ENCODE data around the gene BANP. TPM values are rescaled to one million over a fixed set of nuclear protein-coding genes. Genes with fewer than 3 reads are reported as not detected.

Gene BANP
- total and polyA plus RNA-seq, 2 experiments from 2014 or later = 22.8 to 23.8 TPM

GRCh38 chr16:88002211-88002610, 51.0 kb downstream of the BANP start:
- H4K20me1 ChIP-seq (ENCODE audit: insufficient read depth, poor library complexity, severe bottlenecking) = peaks cover 3% of the 10 kb centered on the region
- no peak overlapping the region for H2AFZ ChIP-seq
- no peaks in the 10 kb centered on the region for H3K4me1 ChIP-seq (ENCODE audit: insufficient read depth)
- no peaks in the 10 kb centered on the region for H3K9me3 ChIP-seq (ENCODE audit: low read depth)
- TF ChIP-seq EZH2phosphoT487 (IDR thresholded peaks at IDR 0.05; ENCODE audit: low read depth, severe bottlenecking, unreplicated experiment) (no peak), CTCF (IDR thresholded peaks at IDR 0.05; ENCODE audit: poor library complexity) (no peak), EZH2 (IDR thresholded peaks at IDR 0.05; ENCODE audit: borderline replicate concordance) (no peak)
- H3K27ac ChIP-seq = no peak overlapping the region
- DNase-seq (ENCODE audit: low spot score) = no peak
- 95% methylated on average over 6 of the region's 6 CpGs for WGBS (ENCODE audit: low lambda C conversion rate, missing lambda C conversion rate)
- H3K79me2 ChIP-seq = peaks cover 2% of the 10 kb centered on the region
- H3K27me3 ChIP-seq = no peaks in the 10 kb centered on the region
- H3K36me3 ChIP-seq (replicated peaks; ENCODE audit: insufficient read depth, low read depth) = no peaks in the 10 kb centered on the region
- H3K9me2 ChIP-seq (replicated peaks; ENCODE audit: insufficient read depth) = no peaks in the 10 kb centered on the region
- H3K4me3 ChIP-seq = no peak overlapping the region
- H3K4me2 ChIP-seq = no peak overlapping the region

GRCh38 chr16:88002749-88003148, 51.5 kb downstream of the BANP start:
- no peaks in the 10 kb centered on the region for H3K9me2 ChIP-seq (replicated peaks; ENCODE audit: insufficient read depth)
- H3K4me2 ChIP-seq = no peak overlapping the region
- no peaks in the 10 kb centered on the region for H3K4me1 ChIP-seq (ENCODE audit: insufficient read depth)
- WGBS (ENCODE audit: low lambda C conversion rate, missing lambda C conversion rate) = 92% methylated on average over 4 of the region's 4 CpGs
- no peak overlapping the region for H2AFZ ChIP-seq
- peaks cover 3% of the 10 kb centered on the region for H4K20me1 ChIP-seq (ENCODE audit: insufficient read depth, poor library complexity, severe bottlenecking)
- H3K27me3 ChIP-seq = no peaks in the 10 kb centered on the region
- H3K4me3 ChIP-seq = no peak overlapping the region
- TF ChIP-seq EZH2 (IDR thresholded peaks at IDR 0.05; ENCODE audit: borderline replicate concordance) (no peak), EZH2phosphoT487 (IDR thresholded peaks at IDR 0.05; ENCODE audit: low read depth, severe bottlenecking, unreplicated experiment) (no peak), CTCF (IDR thresholded peaks at IDR 0.05; ENCODE audit: poor library complexity) (no peak)
- no peak overlapping the region for H3K27ac ChIP-seq
- no peak for DNase-seq (ENCODE audit: low spot score)
- no peaks in the 10 kb centered on the region for H3K36me3 ChIP-seq (replicated peaks; ENCODE audit: insufficient read depth, low read depth)
- H3K9me3 ChIP-seq (ENCODE audit: low read depth) = no peaks in the 10 kb centered on the region
- H3K79me2 ChIP-seq = peaks cover 2% of the 10 kb centered on the region

- WGBS (ENCODE audit: low lambda C conversion rate, missing lambda C conversion rate) = 94% methylated on average over 6 of the region's 6 CpGs
- TF ChIP-seq EZH2 (IDR thresholded peaks at IDR 0.05; ENCODE audit: borderline replicate concordance) (no peak), CTCF (IDR thresholded peaks at IDR 0.05; ENCODE audit: poor library complexity) (no peak), EZH2phosphoT487 (IDR thresholded peaks at IDR 0.05; ENCODE audit: low read depth, severe bottlenecking, unreplicated experiment) (no peak)
- Histone ChIP-seq H4K20me1 (ENCODE audit: insufficient read depth, poor library complexity, severe bottlenecking) (peaks cover 3% of the 10 kb centered on the region), H2AFZ (no peak overlapping the region), H3K9me2 (replicated peaks; ENCODE audit: insufficient read depth) (no peaks in the 10 kb centered on the region), H3K27ac (no peak overlapping the region), H3K4me3 (no peak overlapping the region), H3K36me3 (replicated peaks; ENCODE audit: insufficient read depth, low read depth) (no peaks in the 10 kb centered on the region), H3K27me3 (no peaks in the 10 kb centered on the region), H3K4me1 (ENCODE audit: insufficient read depth) (no peaks in the 10 kb centered on the region), H3K9me3 (ENCODE audit: low read depth) (no peaks in the 10 kb centered on the region), H3K4me2 (no peak overlapping the region), H3K79me2 (peaks cover 2% of the 10 kb centered on the region)
- DNase-seq (ENCODE audit: low spot score) = no peak
These were observed 52.1 kb downstream of the BANP start for GRCh38 chr16:88003316-88003715.

- no peaks in the 10 kb centered on the region for H3K4me1 ChIP-seq (ENCODE audit: insufficient read depth)
- H3K4me2 ChIP-seq = no peak overlapping the region
- no peaks in the 10 kb centered on the region for H3K27me3 ChIP-seq
- H3K79me2 ChIP-seq = peaks cover 2% of the 10 kb centered on the region
- no peaks in the 10 kb centered on the region for H3K36me3 ChIP-seq (replicated peaks; ENCODE audit: insufficient read depth, low read depth)
- H2AFZ ChIP-seq = no peak overlapping the region
- no peak for DNase-seq (ENCODE audit: low spot score)
- H3K9me2 ChIP-seq (replicated peaks; ENCODE audit: insufficient read depth) = no peaks in the 10 kb centered on the region
- H4K20me1 ChIP-seq (ENCODE audit: insufficient read depth, poor library complexity, severe bottlenecking) = peaks cover 3% of the 10 kb centered on the region
- H3K9me3 ChIP-seq (ENCODE audit: low read depth) = no peaks in the 10 kb centered on the region
- WGBS (ENCODE audit: low lambda C conversion rate, missing lambda C conversion rate) = 93% methylated on average over 9 of the region's 9 CpGs
- no peak for TF ChIP-seq EZH2phosphoT487 (IDR thresholded peaks at IDR 0.05; ENCODE audit: low read depth, severe bottlenecking, unreplicated experiment)
- no peak for TF ChIP-seq EZH2 (IDR thresholded peaks at IDR 0.05; ENCODE audit: borderline replicate concordance)
- no peak for TF ChIP-seq CTCF (IDR thresholded peaks at IDR 0.05; ENCODE audit: poor library complexity)
- no peak overlapping the region for H3K4me3 ChIP-seq
- no peak overlapping the region for H3K27ac ChIP-seq
These were observed 52.5 kb downstream of the BANP start for GRCh38 chr16:88003736-88004135.
